Stromal cell of bone marrow (primary cell): ENCODE measurements around the gene RPGRIP1.
"Not testable (repeated sequence)": the region's sequence is repeated elsewhere in the genome, so short reads cannot be mapped to it uniquely, and the experiment has no call there.

Source experiments
- DNase-seq: peaks from one replicate; pipeline ENCODE4 v3.0.0-alpha.2; 2012; ENCODE audit warnings: low read depth

RPGRIP1 gene

GRCh38 chr14:21302013-21302835, 22.3 kb downstream of the RPGRIP1 start:
- no peak for DNase-seq

- DNase-seq, result not testable (repeated sequence)
Measured at GRCh38 chr14:21302836-21303140, 22.9 kb downstream of the RPGRIP1 start.

- no peak for DNase-seq
Measured at GRCh38 chr14:21307637-21308036, 27.8 kb downstream of the RPGRIP1 start.

- no peak for DNase-seq
Measured at GRCh38 chr14:21308132-21308478, 28.2 kb downstream of the RPGRIP1 start.

- DNase-seq, result peak; percentile 9
Measured at GRCh38 chr14:21308479-21309237, 28.8 kb downstream of the RPGRIP1 start.

- DNase-seq, result no peak
Measured at GRCh38 chr14:21309238-21309636, 29.4 kb downstream of the RPGRIP1 start.

- DNase-seq, result no peak
Measured at GRCh38 chr14:21309956-21310355, 30.1 kb downstream of the RPGRIP1 start.

- DNase-seq, result no peak
Measured at GRCh38 chr14:21311614-21312013, 31.7 kb downstream of the RPGRIP1 start.

- no peak for DNase-seq
Measured at GRCh38 chr14:21313512-21313911, 33.6 kb downstream of the RPGRIP1 start.

GRCh38 chr14:21317398-21317797, 37.5 kb downstream of the RPGRIP1 start:
- DNase-seq, result no peak

GRCh38 chr14:21320913-21321312, 41.0 kb downstream of the RPGRIP1 start:
- no peak for DNase-seq

- DNase-seq, result peak; percentile 13
Measured at GRCh38 chr14:21322716-21323115, 42.8 kb downstream of the RPGRIP1 start.

GRCh38 chr14:21326972-21327371, 47.1 kb downstream of the RPGRIP1 start:
- no peak for DNase-seq
